Fibroblast of skin of left quadriceps (primary cell): ENCODE data around the gene EFCAB8.
"Not testable (repeated sequence)": the region's sequence is repeated elsewhere in the genome, so short reads cannot be mapped to it uniquely, and the experiment has no call there.

Source experiments
- DNase-seq, 2 experiments: peaks; one replicate each; pipeline ENCODE4 v3.0.0-alpha.2; 2013; ENCODE audit warnings: low read depth in 2 of 2

EFCAB8 gene

DNA sequence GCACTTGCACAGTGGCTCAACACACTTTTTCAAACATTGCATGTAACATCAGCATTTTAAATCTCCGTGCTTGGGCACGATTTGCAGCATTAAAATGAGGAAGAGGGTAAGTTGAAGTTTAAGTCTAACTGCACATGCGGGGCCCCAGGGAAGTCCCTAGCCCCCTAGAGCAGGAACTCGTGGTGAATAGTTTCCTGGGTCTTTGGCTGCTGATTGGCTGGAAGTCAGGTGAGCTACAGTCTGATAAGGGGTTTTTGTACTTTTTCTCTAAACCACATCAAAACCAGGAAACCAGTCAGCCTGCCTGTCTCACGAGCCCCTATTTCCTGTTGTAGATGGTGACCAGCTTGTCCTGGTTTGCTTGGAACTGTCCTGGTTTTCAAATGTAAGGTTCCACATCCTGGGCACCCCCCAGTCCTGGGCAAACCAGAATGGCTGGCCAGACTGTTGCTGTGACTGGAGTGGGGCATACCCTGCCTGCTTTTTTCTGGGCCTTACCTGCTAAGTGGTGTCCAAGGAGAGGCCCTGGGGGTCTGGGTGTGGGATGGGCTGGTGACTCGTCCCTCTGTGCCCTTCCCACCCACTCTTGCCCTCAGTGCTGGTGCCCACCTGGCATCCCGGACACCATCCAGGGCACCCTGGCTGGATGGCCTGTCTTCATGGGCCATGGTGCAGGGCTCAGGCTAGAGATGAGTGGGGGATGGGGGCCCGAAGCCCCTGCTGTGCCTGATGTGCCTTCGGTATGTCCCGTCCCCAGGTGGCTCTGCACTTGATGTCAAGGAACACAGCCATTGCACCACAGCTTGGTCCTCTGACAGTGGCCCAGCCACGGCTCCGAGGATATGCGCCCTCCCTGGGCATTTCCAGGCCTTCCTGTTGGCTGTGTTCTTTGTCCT is 113.7 kb downstream of the EFCAB8 start:
- DNase-seq, result no peak

DNA sequence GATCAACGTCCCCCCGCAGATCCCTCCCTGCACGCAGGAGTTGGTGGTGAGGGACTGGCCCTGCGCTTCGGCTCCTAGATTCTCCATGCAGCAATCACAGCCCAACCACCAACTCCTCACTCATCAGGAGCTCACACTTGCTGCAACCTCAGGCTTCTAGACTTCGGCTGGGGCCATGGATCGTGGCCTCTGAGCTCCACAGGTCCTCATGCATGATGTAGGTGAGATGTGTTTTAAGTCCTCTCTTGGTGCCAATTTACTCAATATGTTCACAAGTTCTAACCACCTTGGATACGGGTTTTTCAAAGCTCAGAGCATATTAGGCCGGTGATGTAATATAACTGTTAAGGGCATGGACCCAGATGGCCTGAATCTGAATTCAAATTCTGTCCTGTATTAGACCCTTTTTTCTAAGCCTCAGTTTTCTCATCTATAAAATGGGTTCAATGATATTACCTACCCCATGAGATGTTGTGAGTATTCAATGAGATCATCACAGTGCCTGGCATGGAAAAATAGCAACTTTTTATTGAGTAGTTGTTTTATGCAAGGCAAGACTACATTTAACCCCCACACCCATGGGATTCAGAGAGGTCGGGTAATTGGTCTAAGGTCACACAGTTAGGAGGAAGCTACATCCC is 114.5 kb downstream of the EFCAB8 start:
- no peak for DNase-seq

DNA sequence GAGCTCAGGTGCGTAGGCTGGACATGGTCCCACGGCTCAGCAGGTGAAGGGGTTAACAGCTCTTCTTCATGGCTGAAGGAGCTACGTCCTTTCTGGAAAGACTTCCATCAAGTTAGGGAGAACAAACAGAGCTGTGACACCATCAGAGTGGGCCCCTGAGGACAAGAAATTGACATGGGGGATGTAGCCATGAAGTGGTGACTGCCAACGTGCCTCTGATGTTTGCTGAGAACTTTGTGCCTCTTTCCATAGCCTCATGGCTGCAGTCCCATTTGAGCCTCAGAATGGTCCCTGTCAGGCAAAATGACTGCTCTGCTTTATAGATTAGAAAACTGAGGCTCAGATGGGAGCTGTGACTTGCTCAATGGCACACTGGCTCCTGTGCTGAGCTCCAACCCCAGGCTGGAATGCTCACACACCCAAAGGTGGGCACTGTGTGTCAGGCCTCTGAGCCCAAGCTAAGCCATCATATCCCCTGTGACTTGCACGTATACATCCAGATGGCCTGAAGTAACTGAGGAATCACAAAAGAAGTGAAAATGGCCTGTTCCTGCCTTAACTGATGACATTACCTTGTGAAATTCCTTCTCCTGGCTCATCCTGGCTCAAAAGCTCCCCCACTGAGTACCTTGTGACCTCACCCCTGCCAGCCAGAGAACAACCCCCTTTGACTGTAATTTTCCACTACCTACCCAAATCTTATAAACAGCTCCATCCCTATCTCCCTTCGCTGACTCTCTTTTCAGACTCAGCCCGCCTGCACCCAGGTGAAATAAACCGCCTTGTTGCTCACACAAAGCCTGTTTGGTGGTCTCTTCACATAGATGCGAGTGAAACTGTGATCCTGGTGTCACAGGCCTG is 115.7 kb downstream of the EFCAB8 start:
- DNase-seq, result not testable (repeated sequence)

DNA sequence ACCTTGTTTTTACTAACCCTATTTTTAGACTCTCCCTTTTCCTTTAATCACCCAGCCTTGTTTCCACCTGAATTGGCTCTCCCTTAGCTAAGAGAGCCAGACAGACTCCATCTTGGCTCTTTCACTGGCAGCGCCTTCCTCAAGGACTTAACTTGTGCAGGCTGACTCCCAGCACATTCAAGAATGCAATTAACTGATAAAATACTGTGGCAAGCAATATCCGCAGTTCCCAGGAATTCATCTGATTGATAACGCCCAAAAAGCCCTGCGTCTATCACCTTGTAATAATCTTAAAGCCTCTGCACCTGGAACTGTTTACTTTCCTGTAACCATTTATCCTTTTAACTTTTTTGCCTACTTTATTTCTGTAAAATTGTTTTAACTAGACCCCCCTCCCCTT is 116.4 kb downstream of the EFCAB8 start:
- DNase-seq, result not testable (repeated sequence)

DNA sequence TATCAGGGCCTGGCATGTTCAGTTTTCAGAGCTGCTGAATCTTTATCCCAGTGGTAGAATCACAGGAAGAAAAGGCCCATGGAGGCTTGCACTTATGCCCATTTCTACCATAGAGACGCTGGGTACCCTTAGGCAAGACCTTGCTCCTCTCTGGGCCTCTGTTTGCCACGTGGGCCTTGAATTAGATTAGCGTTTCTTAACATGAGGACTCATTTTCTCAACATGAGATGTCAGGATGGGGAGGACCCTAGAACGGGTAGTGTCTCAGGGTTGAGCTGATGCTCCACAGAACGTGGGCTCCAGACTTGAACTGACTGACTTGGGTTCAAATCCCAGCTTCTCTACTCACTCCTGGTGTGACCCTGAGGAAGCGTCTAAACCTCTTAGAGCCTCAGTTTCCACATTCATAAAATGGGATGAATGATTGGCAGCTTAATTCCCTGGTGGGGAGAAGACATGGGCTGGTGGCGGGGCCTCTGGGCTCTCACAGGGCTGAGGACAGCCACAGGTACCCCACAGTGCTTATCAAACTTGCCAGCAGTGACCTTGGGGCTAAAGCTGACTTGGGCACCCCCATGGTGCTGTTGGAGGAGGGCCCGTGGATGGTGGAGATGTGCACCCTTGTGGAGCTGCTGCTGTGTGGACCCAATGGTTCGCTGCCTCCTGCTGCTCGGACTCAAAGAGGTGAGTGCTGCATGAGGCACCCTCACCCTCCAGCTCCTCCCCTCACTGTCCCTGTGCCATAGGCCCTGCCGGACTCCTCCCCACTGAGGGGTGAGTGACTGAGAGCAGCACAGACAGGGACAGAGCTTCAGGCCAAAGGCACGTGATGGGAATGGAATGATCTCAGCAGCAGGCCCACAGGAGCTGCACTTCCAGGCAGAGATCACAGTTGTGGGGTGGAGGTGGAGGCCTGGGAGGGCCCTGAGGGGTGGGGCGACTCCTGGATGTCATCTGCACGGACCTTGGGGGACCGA is 117.3 kb downstream of the EFCAB8 start:
- DNase-seq, result no peak

DNA sequence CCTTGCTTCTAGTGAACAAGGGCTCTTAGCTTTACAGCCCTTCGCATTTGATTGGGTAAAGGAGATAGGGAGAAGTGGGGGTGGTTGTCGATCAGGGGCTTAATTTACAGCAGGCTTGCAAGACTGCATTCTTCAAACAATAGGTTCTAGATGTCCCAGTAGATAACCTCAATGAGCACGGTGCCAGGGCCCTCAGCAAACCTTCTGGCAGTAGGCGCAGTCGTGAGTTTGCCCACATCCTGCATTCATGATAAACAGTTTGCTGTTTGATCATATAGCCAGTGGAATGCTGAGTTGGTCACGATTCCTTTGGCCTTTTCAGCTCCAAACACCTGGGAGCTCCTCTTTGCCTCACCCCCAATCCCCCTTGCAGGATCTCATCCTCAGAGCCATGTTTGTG is 118.0 kb downstream of the EFCAB8 start:
- DNase-seq, result no peak

DNA sequence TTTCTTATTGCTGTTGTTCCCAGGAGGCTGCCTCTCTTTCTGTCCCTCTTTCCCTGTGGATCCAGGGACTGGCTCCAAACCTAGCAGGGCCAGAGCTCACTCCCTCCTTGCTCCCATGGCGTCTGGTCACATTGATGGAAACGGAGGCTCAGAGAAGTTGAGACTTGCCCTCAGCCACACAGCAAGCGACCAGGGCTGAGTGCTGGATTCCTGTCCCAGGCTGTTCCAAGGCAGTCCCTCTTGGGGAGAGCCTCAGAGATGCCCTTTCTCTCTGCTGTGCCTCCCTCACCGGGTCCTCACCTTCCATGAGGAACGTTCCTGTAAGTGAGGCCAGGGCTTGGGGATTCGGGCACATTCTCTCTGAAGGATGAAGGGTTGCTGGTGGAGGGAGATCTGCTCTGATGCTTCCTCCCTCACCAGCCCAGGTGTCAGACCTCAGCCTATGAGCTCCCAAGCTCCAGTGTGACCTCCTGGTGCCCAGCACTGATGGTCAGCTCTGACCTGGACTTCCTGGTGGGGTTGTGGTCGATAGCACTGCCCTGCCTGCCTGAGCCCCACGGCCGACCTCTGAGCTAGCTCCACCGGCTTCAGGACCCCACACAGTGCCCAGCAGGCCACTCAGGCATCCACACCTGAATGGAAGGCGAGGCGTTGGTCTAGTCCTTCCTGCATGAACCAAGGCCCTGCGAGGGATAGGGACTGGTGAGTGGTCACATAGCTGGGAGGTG is 118.7 kb downstream of the EFCAB8 start:
- no peak for DNase-seq

DNA sequence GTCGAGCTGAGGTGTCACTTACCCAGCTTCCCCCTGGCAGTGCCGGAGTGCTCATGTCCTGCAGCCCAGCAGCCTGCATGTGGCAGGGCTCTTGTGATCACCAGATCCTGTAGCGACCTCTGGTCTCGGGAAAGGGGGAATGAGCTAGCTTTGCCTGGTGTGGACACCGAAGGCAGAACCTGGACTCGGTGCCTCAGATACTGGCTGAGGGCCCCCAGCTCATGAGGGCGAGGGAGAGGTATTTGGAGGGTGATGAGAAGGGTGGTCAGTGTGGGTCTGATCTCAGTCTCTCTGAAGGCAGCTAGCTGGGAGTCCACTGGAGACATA is 119.2 kb downstream of the EFCAB8 start:
- no peak for DNase-seq

DNA sequence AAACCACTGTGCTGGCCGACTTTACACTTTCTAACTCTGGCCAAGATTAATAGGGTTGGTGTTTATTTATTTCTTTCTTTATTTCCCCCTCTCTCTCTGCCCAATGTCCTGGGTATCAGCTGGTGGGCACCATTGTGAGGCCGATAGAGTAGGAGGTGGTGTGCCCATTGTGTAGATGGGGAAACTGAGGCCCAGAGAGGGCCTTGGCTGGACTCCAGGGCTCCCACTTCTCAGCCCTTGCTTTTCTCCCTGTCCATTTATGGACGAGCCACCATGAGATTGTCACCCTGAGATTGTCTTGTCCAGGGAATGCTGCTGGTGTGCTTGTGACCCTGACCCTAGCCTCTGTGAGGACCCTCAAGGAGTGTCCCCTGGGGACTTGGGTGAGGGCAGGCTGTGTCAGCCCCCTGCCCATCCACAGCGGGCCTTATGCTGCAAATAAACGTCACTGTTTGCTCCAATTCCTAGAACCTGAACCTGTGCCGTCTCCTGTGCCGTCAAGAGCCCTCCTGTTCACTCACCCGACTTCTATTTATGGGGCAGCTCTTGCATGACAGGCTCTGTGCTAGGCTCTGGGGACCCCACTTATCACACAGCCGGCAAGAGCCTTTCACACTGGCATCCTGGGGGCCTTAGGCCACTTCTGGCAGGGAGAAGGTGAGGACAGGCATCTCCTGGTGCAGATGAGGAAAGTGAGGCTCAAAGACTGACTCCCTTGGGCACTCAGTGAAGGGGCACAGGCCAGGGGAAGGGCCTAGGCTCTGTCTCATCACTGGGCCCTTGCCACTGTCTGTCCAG is 120.7 kb downstream of the EFCAB8 start:
- DNase-seq, result no peak

DNA sequence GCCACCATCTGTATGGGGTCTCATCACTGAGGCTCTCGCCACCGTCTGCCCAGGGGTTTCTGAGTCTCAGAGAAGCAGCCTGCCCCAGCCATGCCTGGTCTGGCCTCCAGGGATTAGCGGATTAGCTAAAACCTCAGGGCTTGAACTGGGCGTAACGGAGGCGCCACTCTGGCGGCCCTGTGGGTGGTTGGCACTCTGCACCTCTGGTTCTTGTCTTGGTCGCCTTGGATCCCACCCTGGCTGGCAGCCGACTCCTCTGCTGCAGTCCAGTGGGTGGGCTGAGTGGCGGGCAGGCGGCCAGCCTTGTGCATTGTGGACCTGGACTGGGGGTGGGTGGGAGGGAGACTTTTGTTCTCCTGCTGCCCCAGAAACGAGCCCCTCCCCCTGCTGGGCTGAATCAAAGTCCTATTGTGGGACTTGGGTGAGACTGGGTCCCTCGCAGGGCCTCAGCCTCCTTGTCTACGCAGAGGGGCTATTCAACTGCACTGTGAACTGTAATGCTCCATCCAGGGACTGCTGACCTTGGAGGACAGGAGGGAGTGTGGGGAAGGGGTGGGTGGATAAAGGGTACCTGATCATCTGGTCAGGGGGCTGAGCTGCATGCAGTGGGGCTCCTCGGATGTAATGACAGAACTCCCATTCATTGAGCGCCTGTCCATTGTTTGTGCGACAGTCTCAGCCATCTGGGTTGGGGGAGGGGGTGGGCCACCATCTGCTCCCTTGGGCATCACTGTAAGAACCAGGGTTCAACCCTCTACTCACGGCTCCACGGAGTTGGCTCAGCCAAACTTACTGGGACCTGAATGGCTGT is 121.6 kb downstream of the EFCAB8 start:
- no peak for DNase-seq

DNA sequence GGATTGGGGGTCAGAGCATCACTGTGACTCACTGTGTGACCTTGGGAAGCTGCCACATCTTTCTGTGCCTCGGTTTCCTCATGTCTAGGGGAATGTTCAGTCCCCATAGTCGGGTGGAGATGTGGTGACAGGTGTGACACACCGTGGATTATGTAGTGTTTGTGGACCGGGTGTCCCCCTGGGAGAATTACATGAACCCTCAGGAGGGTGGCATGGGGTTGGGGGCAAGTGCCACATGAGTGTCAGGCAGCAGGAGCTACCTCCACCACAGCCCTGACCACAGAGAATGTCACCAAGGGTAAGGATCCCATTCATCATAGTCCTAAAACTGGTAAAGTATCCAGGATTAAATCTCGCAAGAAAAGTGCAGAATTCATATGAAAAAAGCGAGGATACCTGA is 122.3 kb downstream of the EFCAB8 start:
- DNase-seq, result no peak

DNA sequence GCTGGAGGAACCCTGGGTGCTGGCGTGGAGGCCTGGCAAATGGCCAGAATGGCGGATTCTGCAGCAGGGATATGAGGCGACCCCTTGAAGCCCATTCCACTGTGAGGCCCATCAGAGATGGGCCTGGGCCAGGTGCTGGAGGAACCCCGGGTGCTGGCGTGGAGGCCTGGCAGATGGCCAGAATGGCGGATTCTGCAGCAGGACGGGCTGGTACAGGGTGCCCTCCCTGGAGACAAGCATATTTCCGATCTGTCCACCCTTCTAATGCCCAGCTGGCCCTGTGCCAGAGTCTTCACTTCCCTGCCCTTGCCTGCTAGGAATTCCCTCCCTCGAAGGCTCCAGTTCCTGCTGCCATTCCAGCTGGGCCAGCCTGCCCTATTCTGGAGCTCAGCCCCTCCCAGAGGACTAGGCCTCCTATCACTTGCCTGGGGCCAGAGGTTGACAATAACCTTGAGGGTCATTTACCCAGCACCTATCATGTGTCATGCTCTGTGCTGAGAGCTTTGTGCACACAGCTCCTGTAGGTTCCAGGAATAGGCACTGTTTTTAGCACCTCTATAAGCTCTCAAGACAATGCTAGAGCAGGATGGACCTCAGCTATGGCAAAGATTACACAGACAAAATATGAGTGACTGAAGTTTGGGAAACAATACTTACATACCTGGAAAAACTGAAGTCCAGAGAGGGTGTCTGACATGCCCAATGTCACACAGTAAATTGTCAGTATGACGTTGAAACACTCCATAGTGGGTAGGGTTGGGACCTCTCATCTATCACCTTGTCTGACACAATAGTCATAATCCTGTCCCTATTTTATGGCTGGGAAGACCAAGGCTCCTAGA is 124.1 kb downstream of the EFCAB8 start:
- DNase-seq, result no peak

DNA sequence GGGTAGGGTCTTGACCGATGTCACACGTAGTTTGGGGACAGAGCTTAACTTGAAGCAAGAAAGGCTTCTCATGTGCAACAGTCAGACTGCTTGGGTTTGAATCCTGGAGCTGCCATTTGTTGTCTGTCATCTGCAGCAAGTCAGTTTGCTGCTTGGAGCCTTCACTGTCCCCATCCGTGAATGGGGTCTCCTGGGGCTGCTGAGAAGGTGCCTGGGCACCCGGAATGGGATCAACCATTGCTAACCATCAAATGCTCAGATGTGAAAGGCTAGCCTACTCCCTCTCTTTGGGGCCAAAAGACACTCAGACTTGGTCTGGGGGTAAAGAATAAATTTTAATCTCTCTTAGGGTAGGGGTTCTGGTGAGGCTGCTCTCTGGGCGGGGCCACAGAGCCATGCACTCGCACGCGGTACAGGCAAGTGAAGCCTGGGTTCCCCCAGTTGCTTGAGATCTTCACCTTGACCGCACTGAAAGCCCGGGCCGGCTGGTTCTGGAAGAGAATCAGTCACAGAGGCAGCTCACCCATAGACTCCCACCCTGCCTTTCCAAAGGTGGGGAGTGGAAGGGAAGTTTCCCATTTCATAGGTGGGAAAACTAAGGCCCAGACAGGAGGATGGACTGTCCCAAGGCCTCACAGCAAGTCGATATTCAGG is 124.9 kb downstream of the EFCAB8 start:
- no peak for DNase-seq

DNA sequence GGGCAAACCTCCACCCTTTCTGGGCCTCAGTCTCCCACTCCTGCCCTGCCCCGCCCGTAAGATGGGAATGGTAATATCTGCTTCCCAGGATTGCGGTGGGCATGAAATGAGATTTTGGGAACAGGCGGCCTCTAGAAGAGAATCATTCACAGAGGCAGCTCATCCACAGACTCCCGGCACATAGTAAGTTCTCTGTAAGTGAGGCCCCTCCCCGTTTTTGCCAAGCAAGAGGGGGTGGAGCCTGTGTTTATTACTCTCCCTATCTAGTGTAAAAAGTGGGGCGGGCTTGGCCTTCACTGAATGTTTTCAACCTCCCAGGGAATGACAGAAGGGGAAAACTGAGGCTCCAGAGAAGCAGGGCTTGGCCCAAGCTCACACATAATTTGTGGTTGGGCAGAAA is 125.5 kb downstream of the EFCAB8 start:
- no peak for DNase-seq

DNA sequence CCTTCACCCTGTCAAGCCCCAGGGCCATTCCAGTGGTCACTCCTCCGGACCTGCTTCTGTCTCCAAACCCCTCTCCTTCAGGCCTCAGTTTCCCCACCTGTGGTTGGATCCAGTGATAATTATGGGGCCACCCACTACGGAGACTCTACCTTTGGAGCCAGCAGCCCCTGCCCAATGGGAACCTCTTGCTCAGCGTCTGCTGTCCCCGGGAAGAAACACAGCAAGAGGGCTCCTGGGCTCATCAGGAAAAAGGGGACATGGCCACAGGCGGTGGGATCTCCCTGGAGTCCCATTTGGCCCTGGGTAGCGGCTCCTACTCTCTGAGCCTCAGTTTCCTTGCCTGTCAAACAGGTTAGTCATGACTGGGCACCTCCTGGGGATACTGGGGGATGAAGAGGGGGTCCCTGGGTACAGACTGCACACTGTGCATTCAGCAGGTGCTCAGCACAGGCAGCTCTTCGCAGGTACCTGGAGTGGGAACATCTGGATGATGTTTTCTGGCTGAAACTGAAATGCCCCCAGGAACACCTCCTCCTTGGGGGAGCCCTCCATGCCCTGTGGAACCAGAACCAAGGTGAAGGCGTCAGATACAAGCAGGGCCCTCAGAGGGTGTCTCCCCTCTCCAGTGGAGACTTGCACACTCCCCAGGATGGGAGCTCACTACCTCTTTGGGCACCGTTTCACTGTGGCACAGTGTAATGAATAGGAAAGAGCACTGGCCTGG is 126.1 kb downstream of the EFCAB8 start:
- no peak for DNase-seq

DNA sequence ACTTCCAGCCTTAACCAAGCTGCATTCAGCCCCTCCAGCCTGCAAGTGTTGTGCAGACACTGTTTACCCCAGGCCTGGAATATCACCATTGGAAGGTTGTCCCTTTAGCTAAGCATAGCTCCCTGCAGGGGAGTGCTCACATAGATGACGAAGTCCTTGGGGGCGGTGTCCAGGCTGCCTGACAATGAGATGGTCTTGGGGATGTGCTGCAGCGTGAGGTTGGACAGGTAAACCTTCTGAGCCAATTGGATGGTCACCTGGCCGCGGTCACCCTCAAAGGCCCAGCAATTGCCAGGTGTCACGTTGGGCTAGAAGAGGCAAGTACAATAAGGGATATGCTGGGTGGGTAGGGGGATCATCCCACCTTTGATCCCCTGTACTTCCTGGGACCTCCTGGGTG is 126.9 kb downstream of the EFCAB8 start:
- DNase-seq, result no peak
